SK-N-MC (cell line): Measurements from ENCODE around the gene TBC1D13.
"Not testable (repeated sequence)": the region's sequence is repeated elsewhere in the genome, so short reads cannot be mapped to it uniquely, and the experiment has no call there.

Experiments
- DNase-seq: peaks from one replicate; pipeline ENCODE4 v3.0.0-alpha.2; 2011; ENCODE audit warnings: low read depth, low spot score
- H3K27ac ChIP-seq: fragments of 200-600 bp; sonication (generic); 2 replicates; pipeline ENCODE4 v1.5.1; 2016; ENCODE audit warnings: mixed run types
- H3K36me3 ChIP-seq: fragments of 200-600 bp; sonication (generic); 2 replicates; pipeline ENCODE4 v1.6.1; 2017; ENCODE audit warnings: antibody characterized with exemption, low read length, mixed read lengths; ENCODE audit not compliant: insufficient read depth
- H3K4me3 ChIP-seq: fragments of 200-600 bp; sonication (generic); 2 replicates; pipeline ENCODE4 v1.5.1; 2016
- H3K9ac ChIP-seq: fragments of 200-600 bp; sonication (generic); 2 replicates; pipeline ENCODE4 v1.8.0; 2017; ENCODE audit warnings: mixed run types, mixed read lengths; ENCODE audit not compliant: insufficient read length
- H3K9me3 ChIP-seq: fragments of 200-600 bp; sonication (generic); 2 replicates; pipeline ENCODE4 v1.6.1; 2017; ENCODE audit warnings: low read depth, mild to moderate bottlenecking, antibody characterized with exemption, low read length, moderate library complexity, mixed read lengths
- EZH2 ChIP-seq: fragments of 200-600 bp; sonication (generic); IDR thresholded peaks from one replicate; pipeline ENCODE4 v1.6.1; 2017; ENCODE audit warnings: antibody characterized with exemption
- FOXP2 ChIP-seq: optimal IDR thresholded peaks from 2 replicates; pipeline ENCODE3; 2011; ENCODE audit warnings: mild to moderate bottlenecking, moderate library complexity; ENCODE audit not compliant: insufficient read depth; ENCODE audit errors: extremely low read length, control extremely low read depth
- POLR2AphosphoS5 ChIP-seq: IDR thresholded peaks from 2 replicates; pipeline ENCODE4 v1.6.1; 2012; ENCODE audit warnings: mild to moderate bottlenecking, low read depth, low read length, borderline replicate concordance

The TBC1D13 gene

DNA sequence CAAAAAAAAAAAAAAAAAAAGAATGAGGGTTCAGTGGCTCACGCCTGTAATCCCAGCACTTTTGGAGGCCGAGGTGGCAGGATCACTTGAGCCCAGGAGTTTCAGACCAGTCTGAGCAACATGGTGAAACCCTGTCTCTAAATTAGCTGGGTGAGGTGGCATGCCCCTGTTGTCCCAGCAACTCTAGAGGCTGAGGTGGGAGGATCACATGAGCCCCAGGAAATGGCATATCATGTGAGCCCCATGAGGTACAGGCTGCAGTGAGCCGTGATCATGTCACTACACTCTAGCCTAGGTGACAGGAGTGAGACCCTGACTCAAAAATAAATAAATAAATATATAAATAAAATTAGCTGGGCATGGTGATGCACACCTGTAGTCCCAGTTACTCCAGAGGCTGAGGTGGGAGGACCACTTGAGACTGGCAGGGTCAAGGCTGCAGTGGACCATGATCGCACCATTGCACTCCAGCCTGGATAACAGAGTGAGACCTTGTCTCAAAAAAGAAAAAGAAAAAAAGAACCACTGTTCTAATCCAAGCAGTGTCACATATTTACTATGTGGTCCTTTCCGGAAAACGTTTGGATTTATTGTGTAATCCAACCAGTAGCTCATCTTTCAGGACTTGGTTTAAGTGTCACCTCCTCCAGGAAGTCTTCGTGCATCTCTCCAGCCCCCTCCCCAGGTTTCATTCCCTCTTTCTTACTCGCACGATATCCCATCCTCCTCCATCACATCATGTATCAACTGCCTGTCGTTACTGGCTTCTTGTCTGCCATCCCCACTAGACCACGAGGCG is 54.8 kb downstream of the TBC1D13 start:
- no peak overlapping the region for H3K27ac ChIP-seq
- no peaks in the 10 kb centered on the region for H3K9me3 ChIP-seq
- no peak overlapping the region for H3K9ac ChIP-seq
- TF ChIP-seq FOXP2 (no peak), POLR2AphosphoS5 (no peak), EZH2 (no peak)
- no peaks in the 10 kb centered on the region for H3K36me3 ChIP-seq
- H3K4me3 ChIP-seq = no peak overlapping the region
- no peak for DNase-seq

DNA sequence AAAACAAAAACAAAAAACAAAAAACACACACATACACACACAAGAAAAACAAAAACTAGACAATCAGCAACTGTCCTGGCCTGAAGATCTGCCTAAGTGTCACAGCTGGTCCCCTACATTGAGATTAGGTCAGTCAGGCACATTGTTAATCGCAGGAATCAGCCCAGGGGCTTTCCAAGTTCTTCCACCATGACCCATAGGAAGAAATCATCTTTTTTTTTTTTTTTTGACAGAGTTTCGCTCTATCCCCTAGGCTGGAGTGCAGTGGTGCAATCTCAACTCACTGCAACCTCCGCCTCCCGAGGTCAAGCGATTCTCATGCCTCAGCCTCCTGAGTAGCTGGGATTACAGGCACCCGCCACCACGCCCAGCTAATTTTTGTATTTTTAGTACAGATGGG is 56.1 kb downstream of the TBC1D13 start:
- not testable (repeated sequence) for H3K4me3 ChIP-seq, H3K27ac ChIP-seq, H3K36me3 ChIP-seq, H3K9me3 ChIP-seq, DNase-seq, H3K9ac ChIP-seq

DNA sequence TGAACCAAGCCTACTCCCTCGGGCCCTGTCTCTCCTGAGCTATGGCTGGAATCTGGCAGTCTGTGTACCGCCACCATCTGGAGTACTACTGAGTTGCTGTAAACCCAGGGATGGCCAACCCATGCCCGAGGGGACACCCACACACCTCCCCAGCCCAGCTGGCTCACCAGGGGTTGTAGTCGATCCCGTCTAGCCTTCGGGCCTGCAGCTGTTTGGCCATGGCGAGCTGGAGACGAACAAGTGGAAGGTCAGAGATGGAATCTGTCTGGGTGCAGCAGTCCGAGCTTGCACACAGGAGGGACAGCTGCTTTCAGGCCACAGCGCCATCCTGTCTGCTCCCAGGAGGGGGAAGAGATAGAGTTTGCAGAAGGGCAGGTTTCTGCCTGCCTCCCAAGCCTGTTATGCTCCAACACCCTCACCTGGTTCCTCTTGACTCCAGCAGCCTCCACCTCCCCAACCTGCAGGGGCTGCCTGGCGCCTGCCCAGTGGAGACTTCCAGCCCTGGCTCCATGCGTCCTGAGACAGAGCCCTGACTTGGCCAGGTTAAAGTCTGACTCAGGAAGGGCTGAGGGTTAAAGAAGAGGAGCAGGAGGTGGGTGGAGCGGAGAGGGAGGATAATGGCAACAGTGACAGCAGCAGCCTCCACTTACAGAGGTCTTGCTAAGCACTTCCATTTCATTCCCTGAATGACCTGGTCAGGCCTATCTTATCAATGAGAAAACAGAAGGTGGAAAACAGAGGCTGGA is 58.3 kb downstream of the TBC1D13 start:
- no peak for DNase-seq
- Histone ChIP-seq H3K4me3 (no peak overlapping the region), H3K27ac (no peak overlapping the region), H3K9me3 (no peaks in the 10 kb centered on the region), H3K9ac (no peak overlapping the region), H3K36me3 (no peaks in the 10 kb centered on the region)
- TF ChIP-seq POLR2AphosphoS5 (no peak), EZH2 (no peak), FOXP2 (no peak)

DNA sequence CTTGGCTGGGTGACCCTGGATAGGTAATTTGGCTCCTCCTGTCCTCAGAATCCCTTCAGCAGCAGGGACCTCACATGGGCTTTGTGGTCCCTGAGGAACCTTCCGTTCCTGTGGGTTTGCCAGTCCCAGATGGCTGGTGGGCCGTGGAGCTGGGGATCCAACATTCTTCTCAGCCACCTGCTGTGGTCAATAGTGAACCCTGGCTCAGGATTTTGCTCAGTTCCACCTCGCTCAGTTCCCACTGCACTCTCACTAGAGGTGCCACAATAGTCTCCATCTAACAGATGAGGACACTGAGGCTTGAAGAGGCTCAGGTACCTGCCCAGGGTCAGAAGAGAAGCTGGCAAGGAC is 59.6 kb downstream of the TBC1D13 start:
- Histone ChIP-seq H3K9ac (no peak overlapping the region), H3K9me3 (no peaks in the 10 kb centered on the region), H3K4me3 (no peak overlapping the region), H3K27ac (no peak overlapping the region), H3K36me3 (no peaks in the 10 kb centered on the region)
- no peak for TF ChIP-seq POLR2AphosphoS5
- TF ChIP-seq FOXP2 = no peak
- TF ChIP-seq EZH2 = no peak
- DNase-seq = no peak

DNA sequence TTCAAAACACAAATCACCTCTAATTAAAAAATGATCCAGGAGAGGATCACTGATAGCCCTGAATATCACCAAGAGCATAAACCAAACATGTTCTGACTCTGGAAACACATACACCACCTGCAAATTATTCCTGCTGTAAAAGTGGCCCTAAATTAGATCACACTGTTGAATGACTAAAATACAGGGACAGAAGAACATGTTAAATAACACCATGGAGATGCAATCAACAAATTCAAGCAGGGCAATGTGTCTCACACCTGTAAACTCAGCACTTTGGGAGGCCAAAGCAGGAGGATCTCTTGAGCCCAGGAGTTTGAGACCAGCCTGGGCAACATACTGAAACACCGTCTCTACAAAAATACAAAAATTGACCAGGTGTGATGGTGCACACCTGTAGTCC is 60.8 kb downstream of the TBC1D13 start:
- no peak overlapping the region for H3K4me3 ChIP-seq
- DNase-seq = no peak
- TF ChIP-seq FOXP2 (no peak), EZH2 (no peak), POLR2AphosphoS5 (no peak)
- no peak overlapping the region for H3K9ac ChIP-seq
- no peak overlapping the region for H3K27ac ChIP-seq
- no peaks in the 10 kb centered on the region for H3K36me3 ChIP-seq
- no peaks in the 10 kb centered on the region for H3K9me3 ChIP-seq

DNA sequence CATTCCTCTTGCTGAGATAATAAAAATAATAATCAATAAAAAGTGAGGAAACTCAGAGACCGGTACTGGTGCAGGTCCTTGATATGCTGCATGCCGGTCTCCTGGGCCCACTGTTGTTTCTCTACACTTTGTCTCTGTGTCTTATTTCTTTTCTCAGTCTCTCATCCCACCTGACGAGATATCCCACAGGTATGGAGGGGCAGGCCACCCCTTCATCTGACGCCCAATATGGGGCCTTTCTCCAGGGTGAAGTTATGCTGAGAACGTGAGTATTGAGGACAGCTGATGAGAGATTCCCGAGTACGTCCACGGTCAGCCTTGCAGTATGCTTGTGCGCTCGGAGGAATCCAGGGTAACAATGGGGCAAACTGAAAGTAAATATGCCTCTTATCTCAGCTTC is 64.0 kb downstream of the TBC1D13 start:
- not testable (repeated sequence) for H3K4me3 ChIP-seq, H3K36me3 ChIP-seq, DNase-seq, H3K9me3 ChIP-seq, H3K27ac ChIP-seq, H3K9ac ChIP-seq

DNA sequence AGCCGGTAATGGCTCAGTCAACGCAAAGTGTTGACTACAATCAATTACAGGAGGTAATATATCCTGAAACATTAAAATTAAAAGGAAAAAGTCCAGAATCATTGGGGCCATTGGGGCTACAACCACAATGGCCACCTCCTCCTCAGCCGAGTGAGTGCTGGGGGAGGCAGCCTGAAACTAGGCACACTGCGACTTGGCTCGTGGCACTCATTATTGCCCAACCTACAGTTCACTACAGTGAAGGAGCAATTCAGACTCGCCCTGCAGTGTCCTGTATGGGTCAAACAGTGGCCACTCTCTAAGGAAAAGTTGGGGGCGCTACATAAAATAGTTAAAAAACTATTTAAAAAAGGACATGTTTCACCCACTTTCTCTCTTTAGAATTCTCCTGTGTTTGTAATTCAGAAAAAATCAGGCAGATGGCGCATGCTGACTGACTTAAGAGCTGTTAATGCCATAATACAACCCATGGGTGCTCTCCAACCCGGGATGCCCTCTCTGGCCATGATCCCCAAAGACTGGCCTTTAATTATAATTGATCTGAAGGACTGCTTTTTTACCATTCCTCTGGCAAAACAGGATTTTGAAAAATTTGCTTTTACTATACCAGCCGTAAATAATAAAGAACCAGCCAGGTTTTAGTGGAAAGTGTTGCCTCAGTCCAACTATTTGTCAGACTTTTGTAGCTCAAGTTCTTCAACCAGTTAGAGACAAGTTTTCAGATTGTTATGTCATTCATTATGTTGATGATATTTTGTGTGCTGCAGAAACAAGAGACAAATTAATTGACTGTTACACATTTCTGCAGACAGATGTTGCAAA is 64.9 kb downstream of the TBC1D13 start:
- not testable (repeated sequence) for H3K9ac ChIP-seq, H3K4me3 ChIP-seq, H3K9me3 ChIP-seq, H3K36me3 ChIP-seq, H3K27ac ChIP-seq, DNase-seq

DNA sequence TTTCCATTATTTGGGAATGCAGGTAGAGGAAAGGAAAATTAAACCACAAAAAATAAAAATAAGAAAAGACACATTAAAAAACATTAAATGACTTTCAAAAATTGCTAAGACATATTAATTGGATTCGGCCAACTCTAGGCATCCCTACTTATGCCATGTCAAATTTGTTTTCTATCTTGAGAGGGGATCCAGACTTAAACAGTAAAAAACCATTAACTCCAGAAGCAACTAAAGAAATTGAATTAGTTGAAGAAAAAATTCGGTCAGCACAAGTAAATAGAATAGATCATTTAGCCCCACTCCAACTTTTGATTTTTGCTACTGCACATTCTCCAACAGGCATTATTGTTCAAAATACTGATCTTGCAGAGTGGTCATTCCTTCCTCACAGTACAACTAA is 65.6 kb downstream of the TBC1D13 start:
- H3K9ac ChIP-seq, H3K27ac ChIP-seq, H3K4me3 ChIP-seq, H3K9me3 ChIP-seq, H3K36me3 ChIP-seq, DNase-seq: not testable (repeated sequence)

DNA sequence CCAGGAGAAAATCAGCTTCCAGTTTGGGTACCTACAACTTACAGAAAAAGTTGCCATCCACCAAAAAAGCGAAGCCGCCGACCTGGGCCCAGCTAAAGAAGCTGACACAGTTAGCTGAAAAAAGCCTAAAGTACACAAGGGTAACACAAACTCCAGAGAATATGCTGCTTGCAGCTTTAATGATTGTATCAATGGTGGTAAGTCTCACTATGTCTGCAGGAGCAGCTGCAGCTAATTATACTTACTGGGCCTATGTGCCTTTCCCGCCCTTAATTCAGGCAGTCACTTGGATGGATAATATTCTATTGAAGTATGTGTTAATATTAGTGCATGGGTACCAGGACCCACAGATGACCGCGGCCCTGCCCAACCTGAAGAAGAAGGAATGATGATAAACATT is 67.4 kb downstream of the TBC1D13 start:
- H3K27ac ChIP-seq, DNase-seq, H3K36me3 ChIP-seq, H3K9ac ChIP-seq, H3K9me3 ChIP-seq, H3K4me3 ChIP-seq: not testable (repeated sequence)

DNA sequence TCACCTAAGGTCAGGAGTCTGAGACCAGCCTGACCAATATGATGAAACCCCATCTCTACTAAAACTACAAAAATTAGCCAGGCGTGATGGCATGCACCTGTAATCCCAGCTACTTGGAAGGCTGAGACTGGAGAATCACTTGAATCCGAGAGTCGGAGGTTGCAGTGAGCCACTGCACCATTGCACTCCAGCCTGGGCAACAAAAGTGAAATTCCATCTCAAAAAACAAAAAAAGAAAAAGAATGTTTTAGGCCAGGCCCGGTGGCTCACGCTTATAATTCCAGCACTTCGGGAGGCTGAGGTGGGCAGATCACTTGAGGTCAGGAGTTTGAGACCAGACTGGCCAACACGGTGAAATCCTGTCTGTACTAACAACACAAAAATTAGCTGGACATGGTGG is 71.4 kb downstream of the TBC1D13 start:
- not testable (repeated sequence) for H3K9me3 ChIP-seq, H3K36me3 ChIP-seq, DNase-seq, H3K27ac ChIP-seq, H3K4me3 ChIP-seq, H3K9ac ChIP-seq
